Natural killer cell (primary cell): Measurements from ENCODE around the gene TSBP1. TPM values are rescaled to one million over a fixed set of nuclear protein-coding genes. Genes with fewer than 3 reads are reported as not detected.

Experiments
- ATAC-seq, 3 donors: fragments of 150-1000 bp in 2 of 3; fragments of 200-7000 bp in 1 of 3; cut with Tn5 transposase; 1 replicate in 1 of 3; 2 replicates in 2 of 3; pipeline ENCODE4 v1.10.0; 2021; ENCODE audit warnings: mild to moderate bottlenecking in 2 of 3, moderate library complexity in 2 of 3
- DNase-seq, 2 donors: peaks; one replicate each; pipeline versions ENCODE4 v3.0.0 to v3.0.0-alpha.2; 2013 to 2021; ENCODE audit warnings: mixed read lengths in 1 of 2
- H3K27ac ChIP-seq: one replicate; pipeline ENCODE4 v1.5.1; 2013; ENCODE audit warnings: mild to moderate bottlenecking, low read length
- H3K27me3 ChIP-seq: one replicate; pipeline ENCODE4 v1.6.1; 2013; ENCODE audit warnings: low read length; ENCODE audit not compliant: control insufficient read depth, insufficient read depth
- H3K36me3 ChIP-seq: one replicate; pipeline ENCODE4 v1.6.1; 2013; ENCODE audit warnings: low read length; ENCODE audit not compliant: control insufficient read depth, insufficient read depth
- H3K4me1 ChIP-seq: one replicate; pipeline ENCODE4 v1.6.1; 2013; ENCODE audit warnings: low read length; ENCODE audit not compliant: control insufficient read depth, insufficient read depth
- H3K4me3 ChIP-seq: one replicate; pipeline ENCODE4 v1.5.1; 2013; ENCODE audit warnings: low read length
- H3K9me3 ChIP-seq: one replicate; pipeline ENCODE4 v1.6.1; 2013; ENCODE audit warnings: low read length; ENCODE audit not compliant: control insufficient read depth, insufficient read depth
- H3K27ac Mint-ChIP-seq, 2 donors: one replicate each; pipeline ENCODE4 v1.8.0; 2022; ENCODE audit warnings: mild to moderate bottlenecking in 2 of 2, mixed read lengths in 2 of 2, moderate library complexity in 1 of 2
- H3K27me3 Mint-ChIP-seq, 2 donors: one replicate each; pipeline ENCODE4 v1.8.0; 2022; ENCODE audit warnings: low read depth in 2 of 2, mixed read lengths in 2 of 2
- H3K36me3 Mint-ChIP-seq: one replicate; pipeline ENCODE4 v1.8.0; 2022; ENCODE audit warnings: mixed read lengths
- H3K4me1 Mint-ChIP-seq, 2 donors: one replicate each; pipeline ENCODE4 v1.8.0; 2022; ENCODE audit warnings: mixed read lengths in 2 of 2
- H3K4me3 Mint-ChIP-seq: one replicate; pipeline ENCODE4 v1.8.0; 2022; ENCODE audit warnings: mild to moderate bottlenecking, moderate library complexity, mixed read lengths
- H3K9me3 Mint-ChIP-seq, 2 donors: one replicate each; pipeline ENCODE4 v1.8.0; 2022; ENCODE audit warnings: mixed read lengths in 2 of 2
- CTCF ChIP-seq: fragments of 200-600 bp; IDR thresholded peaks from one replicate; pipeline ENCODE4 v1.8.0; 2022; ENCODE audit warnings: antibody characterized with exemption
- WGBS: methylation state at CpG from one replicate; pipeline ENCODE4 v1.1.7; 2013; ENCODE audit warnings: missing lambda C conversion rate; ENCODE audit not compliant: insufficient coverage; 5-methylcytosine and 5-hydroxymethylcytosine counted together
- intact Hi-C: fragments of 100-400 bp; cut with micrococcal nuclease; formaldehyde crosslinking; loops from one replicate; pipeline ENCODE4 v1.14.2; 2022
- total RNA-seq, 4 donors: library from RNA; stranded (reverse); fragments of 120-200 nt in 1 of 4; gene quantifications; one replicate each; pipeline versions ENCODE4 v1.2.3 to v1.2.4, GENCODE V29; 2013 to 2022

The TSBP1 gene
- total RNA-seq, 3 donors from 2014 or later (not counting 1 experiment from before 2014, with no cell fraction given) = not detected

GRCh38 chr6:32255199-32256153, 116.2 kb downstream of the TSBP1 start:
- peak overlapping the region; percentile 26 for H3K4me3 ChIP-seq
- peak; percentile 51 to 79 for DNase-seq
- Mint-ChIP-seq H3K36me3 (no peaks in the 10 kb centered on the region), H3K27me3 (peaks cover 10 to 32% of the 10 kb centered on the region in 2 donors), H3K27ac (peak overlapping the region in 1 of 2 donors; percentile 61), H3K4me3 (peak overlapping the region; percentile 18), H3K9me3 (no peaks in the 10 kb centered on the region), H3K4me1 (peaks cover 5 to 10% of the 10 kb centered on the region in 2 donors)
- H3K9me3 ChIP-seq = no peaks in the 10 kb centered on the region
- no peaks in the 10 kb centered on the region for H3K27me3 ChIP-seq
- intact Hi-C loops = no loop called here
- WGBS = 14% methylated on average over 29 of the region's 30 CpGs
- H3K4me1 ChIP-seq = peaks cover 9% of the 10 kb centered on the region
- no peaks in the 10 kb centered on the region for H3K36me3 ChIP-seq
- TF ChIP-seq CTCF = peak; percentile 47
- peak; percentile 93 to 96 (median 93) for ATAC-seq
- peak overlapping the region; percentile 61 for H3K27ac ChIP-seq

- peak in 1 of 3 donors; percentile 4 for ATAC-seq
- no peaks in the 10 kb centered on the region for H3K9me3 ChIP-seq
- Mint-ChIP-seq H3K4me1 (peaks cover 5 to 10% of the 10 kb centered on the region in 2 donors), H3K36me3 (no peaks in the 10 kb centered on the region), H3K27me3 (peaks cover 7 to 25% of the 10 kb centered on the region in 2 donors), H3K9me3 (no peaks in the 10 kb centered on the region), H3K4me3 (no peak overlapping the region), H3K27ac (peak overlapping the region in 1 of 2 donors; percentile 61)
- intact Hi-C loops = no loop called here
- H3K27ac ChIP-seq = no peak overlapping the region
- 58% methylated on average over 12 of the region's 12 CpGs for WGBS
- peaks cover 9% of the 10 kb centered on the region for H3K4me1 ChIP-seq
- peak overlapping the region; percentile 26 for H3K4me3 ChIP-seq
- no peaks in the 10 kb centered on the region for H3K36me3 ChIP-seq
- no peaks in the 10 kb centered on the region for H3K27me3 ChIP-seq
- TF ChIP-seq CTCF = no peak
- no peak for DNase-seq
Measured at GRCh38 chr6:32254761-32255198, 116.9 kb downstream of the TSBP1 start.

GRCh38 chr6:32252331-32253009, 119.2 kb downstream of the TSBP1 start:
- Histone ChIP-seq H3K27ac (no peak overlapping the region), H3K36me3 (no peaks in the 10 kb centered on the region), H3K4me3 (no peak overlapping the region), H3K9me3 (no peaks in the 10 kb centered on the region), H3K4me1 (peaks cover 9% of the 10 kb centered on the region), H3K27me3 (no peaks in the 10 kb centered on the region)
- ATAC-seq (no peak), DNase-seq (no peak)
- no peak overlapping the region for H3K4me3 Mint-ChIP-seq
- peaks cover 5 to 10% of the 10 kb centered on the region in 2 donors for H3K4me1 Mint-ChIP-seq
- no peak for TF ChIP-seq CTCF
- intact Hi-C loops = no loop called here
- H3K36me3 Mint-ChIP-seq = no peaks in the 10 kb centered on the region
- H3K27me3 Mint-ChIP-seq = peaks cover 0 to 12% of the 10 kb centered on the region in 2 donors
- no peaks in the 10 kb centered on the region for H3K9me3 Mint-ChIP-seq
- 38% methylated on average over 2 of the region's 2 CpGs for WGBS
- peak overlapping the region in 1 of 2 donors; percentile 1 for H3K27ac Mint-ChIP-seq
